ENCODE results near the gene PIMREG. TPM values are rescaled to one million over a fixed set of nuclear protein-coding genes. Genes with fewer than 3 reads are reported as not detected.

The PIMREG gene
- total RNA-seq, 1 experiment from 2014 or later, result 52.2 TPM

- BruUV-seq (replicated peaks), result no TSS peak
Measured at GRCh38 chr17:6476810-6477179, 32.5 kb downstream of the PIMREG start.

DNA sequence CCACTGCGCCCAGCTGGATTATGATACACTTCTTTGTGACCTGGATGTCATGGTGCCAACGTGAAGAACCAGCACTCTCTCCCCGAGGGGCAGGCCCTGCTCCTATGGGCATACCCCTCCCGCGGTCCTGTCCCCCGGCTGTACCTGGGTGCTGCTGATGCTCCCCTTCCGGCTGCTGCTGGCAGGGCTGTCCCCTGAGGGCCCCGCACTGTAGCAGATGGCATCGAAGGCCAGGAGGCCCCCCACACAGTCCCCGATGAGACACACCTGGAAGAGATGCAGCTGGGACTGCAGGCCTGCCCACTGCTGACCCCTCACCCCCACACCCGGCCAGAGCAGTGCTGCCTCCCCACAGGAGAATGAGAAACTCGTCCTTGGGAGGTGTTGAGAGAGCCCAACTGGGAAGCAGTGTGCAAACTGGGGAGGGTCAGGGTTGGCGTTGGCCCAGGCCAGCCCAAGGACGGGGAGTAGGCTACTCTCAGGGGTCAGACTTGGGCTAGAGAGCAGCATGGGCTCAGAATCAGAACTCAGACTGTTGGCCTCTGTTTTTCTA, 33.7 kb downstream of the PIMREG start:
- H3F3A ChIP-seq (ENCODE audit: insufficient read depth, low read depth), result peaks cover 9% of the 10 kb centered on the region; the same call in 1 of the 2 replicates
- H2AFZ ChIP-seq, result no peak overlapping the region
- peaks cover 13% of the 10 kb centered on the region for H3K4me1 ChIP-seq (replicated peaks; ENCODE audit: insufficient read depth)
- no peaks in the 10 kb centered on the region for H3K36me3 ChIP-seq (ENCODE audit: low read depth)
- no peak for DNase-seq
- H3K4me2 ChIP-seq, result no peak overlapping the region
- H3K9me2 ChIP-seq (ENCODE audit: insufficient read depth), result no peaks in the 10 kb centered on the region
- POLR2A ChIA-PET (ENCODE audit: unreplicated experiment), result no interaction called here
- CTCF ChIA-PET, result no interaction called here
- H3K9me3 ChIP-seq (ENCODE audit: insufficient read depth, low read depth), result no peaks in the 10 kb centered on the region
- intact Hi-C loops (cut with micrococcal nuclease; ENCODE audit: unreplicated experiment), result no loop called here
- H3K27me3 ChIP-seq (ENCODE audit: insufficient read depth, low read depth), result no peaks in the 10 kb centered on the region
- BruUV-seq (replicated peaks), result no TSS peak
- no peaks in the 10 kb centered on the region for H3K79me2 ChIP-seq (ENCODE audit: low read depth)
- no peak overlapping the region for H3K27ac ChIP-seq
- no peaks in the 10 kb centered on the region for H4K20me1 ChIP-seq (ENCODE audit: insufficient read depth)
- TF ChIP-seq, protein P1, sequence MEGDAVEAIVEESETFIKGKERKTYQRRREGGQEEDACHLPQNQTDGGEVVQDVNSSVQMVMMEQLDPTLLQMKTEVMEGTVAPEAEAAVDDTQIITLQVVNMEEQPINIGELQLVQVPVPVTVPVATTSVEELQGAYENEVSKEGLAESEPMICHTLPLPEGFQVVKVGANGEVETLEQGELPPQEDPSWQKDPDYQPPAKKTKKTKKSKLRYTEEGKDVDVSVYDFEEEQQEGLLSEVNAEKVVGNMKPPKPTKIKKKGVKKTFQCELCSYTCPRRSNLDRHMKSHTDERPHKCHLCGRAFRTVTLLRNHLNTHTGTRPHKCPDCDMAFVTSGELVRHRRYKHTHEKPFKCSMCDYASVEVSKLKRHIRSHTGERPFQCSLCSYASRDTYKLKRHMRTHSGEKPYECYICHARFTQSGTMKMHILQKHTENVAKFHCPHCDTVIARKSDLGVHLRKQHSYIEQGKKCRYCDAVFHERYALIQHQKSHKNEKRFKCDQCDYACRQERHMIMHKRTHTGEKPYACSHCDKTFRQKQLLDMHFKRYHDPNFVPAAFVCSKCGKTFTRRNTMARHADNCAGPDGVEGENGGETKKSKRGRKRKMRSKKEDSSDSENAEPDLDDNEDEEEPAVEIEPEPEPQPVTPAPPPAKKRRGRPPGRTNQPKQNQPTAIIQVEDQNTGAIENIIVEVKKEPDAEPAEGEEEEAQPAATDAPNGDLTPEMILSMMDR (conservative IDR thresholded peaks at IDR 0.05), result no peak
- no peak for TF ChIP-seq EZH2 (IDR thresholded peaks at IDR 0.05; ENCODE audit: low read depth)
- no peak overlapping the region for H3K4me3 ChIP-seq

More at GRCh38 chr17:6476810-6477179, 32.5 kb downstream of the PIMREG start:
- no peak overlapping the region for H2AFZ ChIP-seq
- H3K4me3 ChIP-seq, result no peak overlapping the region
- DNase-seq, result no peak
- no peak overlapping the region for H3K4me2 ChIP-seq
- no peaks in the 10 kb centered on the region for H4K20me1 ChIP-seq (ENCODE audit: insufficient read depth)
- no peaks in the 10 kb centered on the region for H3K79me2 ChIP-seq (ENCODE audit: low read depth)
- H3K27me3 ChIP-seq (ENCODE audit: insufficient read depth, low read depth), result no peaks in the 10 kb centered on the region
- no peak overlapping the region for H3K27ac ChIP-seq
- H3K9me3 ChIP-seq (ENCODE audit: insufficient read depth, low read depth), result no peaks in the 10 kb centered on the region
- intact Hi-C loops (cut with micrococcal nuclease; ENCODE audit: unreplicated experiment), result no loop called here
- H3K36me3 ChIP-seq (ENCODE audit: low read depth), result no peaks in the 10 kb centered on the region
- peaks cover 15% of the 10 kb centered on the region for H3F3A ChIP-seq (ENCODE audit: insufficient read depth, low read depth)
- no peak for TF ChIP-seq EZH2 (IDR thresholded peaks at IDR 0.05; ENCODE audit: low read depth)
- TF ChIP-seq, protein P1 (conservative IDR thresholded peaks at IDR 0.05), result no peak
- peaks cover 24% of the 10 kb centered on the region for H3K4me1 ChIP-seq (replicated peaks; ENCODE audit: insufficient read depth)
- ChIA-PET CTCF (interaction anchor here (0.6 to 0.7 kb wide), 2 partner anchors 15 to 92 kb away, joined by 4 to 6 read pairs; no protein-coding TSS in a partner anchor), POLR2A (ENCODE audit: unreplicated experiment) (no interaction called here)
- H3K9me2 ChIP-seq (ENCODE audit: insufficient read depth), result no peaks in the 10 kb centered on the region

DNA sequence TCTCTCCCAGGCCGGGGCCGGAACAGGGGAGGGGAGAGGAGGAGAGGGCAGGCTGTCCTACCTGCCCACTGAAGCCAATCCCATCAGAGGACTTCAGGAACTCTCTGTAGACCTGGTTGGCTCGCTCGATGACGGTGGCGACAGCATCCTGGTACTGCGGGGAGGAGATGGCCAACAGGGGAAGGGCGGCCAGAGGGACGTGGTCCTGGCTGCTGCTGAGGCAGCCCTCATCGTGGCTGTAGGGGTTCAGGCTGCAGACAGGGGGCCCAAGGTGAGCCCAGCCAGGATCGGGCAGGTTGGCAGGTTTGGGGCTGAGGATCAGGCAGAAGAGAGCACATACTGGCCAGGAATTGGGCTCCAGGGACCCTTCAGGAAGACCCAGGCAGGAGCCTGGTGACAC, 34.2 kb downstream of the PIMREG start:
- Histone ChIP-seq H3K27ac (no peak overlapping the region), H3K79me2 (ENCODE audit: low read depth) (no peaks in the 10 kb centered on the region), H2AFZ (no peak overlapping the region), H3K9me3 (ENCODE audit: insufficient read depth, low read depth) (no peaks in the 10 kb centered on the region), H3K27me3 (ENCODE audit: insufficient read depth, low read depth) (no peaks in the 10 kb centered on the region), H4K20me1 (ENCODE audit: insufficient read depth) (no peaks in the 10 kb centered on the region), H3K9me2 (ENCODE audit: insufficient read depth) (no peaks in the 10 kb centered on the region), H3F3A (ENCODE audit: insufficient read depth, low read depth) (peaks cover 9% of the 10 kb centered on the region; the same call in 1 of the 2 replicates), H3K4me3 (no peak overlapping the region), H3K4me1 (replicated peaks; ENCODE audit: insufficient read depth) (peaks cover 10% of the 10 kb centered on the region), H3K36me3 (ENCODE audit: low read depth) (no peaks in the 10 kb centered on the region), H3K4me2 (no peak overlapping the region)
- TF ChIP-seq, protein P1 (conservative IDR thresholded peaks at IDR 0.05), result no peak
- TF ChIP-seq EZH2 (IDR thresholded peaks at IDR 0.05; ENCODE audit: low read depth), result no peak
- BruUV-seq (replicated peaks), result no TSS peak
- intact Hi-C loops (cut with micrococcal nuclease; ENCODE audit: unreplicated experiment), result no loop called here
- no peak for DNase-seq
- CTCF ChIA-PET, result no interaction called here
- POLR2A ChIA-PET (ENCODE audit: unreplicated experiment), result no interaction called here
